Measurements from ENCODE around the gene SIX4.

DNA sequence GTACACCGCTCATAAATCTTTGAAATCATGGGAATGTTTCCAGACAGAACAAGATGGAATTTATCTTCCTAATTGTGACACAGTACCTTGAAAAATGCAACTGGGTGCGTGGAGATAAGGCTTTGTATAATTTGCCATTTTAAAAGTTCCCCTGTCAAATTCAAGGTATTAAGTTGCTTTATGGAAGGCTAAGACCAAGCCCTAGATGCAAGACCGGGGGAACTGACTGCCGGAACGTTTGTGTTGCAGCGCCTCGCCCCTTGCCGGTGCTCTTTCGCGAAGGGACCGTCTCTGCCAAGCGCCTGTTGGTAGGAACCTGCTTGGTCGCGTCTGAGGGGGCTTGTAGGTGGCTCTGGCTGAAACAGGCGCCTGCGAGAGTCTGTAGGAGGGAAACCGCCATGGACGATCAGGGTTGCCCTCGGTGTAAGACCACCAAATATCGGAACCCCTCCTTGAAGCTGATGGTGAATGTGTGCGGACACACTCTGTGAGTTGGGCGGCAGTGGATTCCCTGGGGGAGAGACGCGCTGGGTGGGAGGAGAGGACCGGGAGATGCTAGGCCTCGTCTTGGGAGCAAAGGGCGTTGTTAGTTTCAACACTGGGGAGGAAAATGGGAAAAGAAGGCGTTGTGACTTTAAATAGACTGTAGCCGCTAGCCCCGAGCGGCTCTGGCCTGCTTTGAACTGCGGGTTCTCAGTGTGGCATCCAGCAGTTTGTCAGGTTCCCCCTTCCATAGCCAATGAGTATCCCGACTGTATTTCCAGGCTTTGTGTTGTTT lies 10.5 kb upstream of the SIX4 start, which contains the start of gene MNAT1:
- TF ChIP-seq, protein P1, sequence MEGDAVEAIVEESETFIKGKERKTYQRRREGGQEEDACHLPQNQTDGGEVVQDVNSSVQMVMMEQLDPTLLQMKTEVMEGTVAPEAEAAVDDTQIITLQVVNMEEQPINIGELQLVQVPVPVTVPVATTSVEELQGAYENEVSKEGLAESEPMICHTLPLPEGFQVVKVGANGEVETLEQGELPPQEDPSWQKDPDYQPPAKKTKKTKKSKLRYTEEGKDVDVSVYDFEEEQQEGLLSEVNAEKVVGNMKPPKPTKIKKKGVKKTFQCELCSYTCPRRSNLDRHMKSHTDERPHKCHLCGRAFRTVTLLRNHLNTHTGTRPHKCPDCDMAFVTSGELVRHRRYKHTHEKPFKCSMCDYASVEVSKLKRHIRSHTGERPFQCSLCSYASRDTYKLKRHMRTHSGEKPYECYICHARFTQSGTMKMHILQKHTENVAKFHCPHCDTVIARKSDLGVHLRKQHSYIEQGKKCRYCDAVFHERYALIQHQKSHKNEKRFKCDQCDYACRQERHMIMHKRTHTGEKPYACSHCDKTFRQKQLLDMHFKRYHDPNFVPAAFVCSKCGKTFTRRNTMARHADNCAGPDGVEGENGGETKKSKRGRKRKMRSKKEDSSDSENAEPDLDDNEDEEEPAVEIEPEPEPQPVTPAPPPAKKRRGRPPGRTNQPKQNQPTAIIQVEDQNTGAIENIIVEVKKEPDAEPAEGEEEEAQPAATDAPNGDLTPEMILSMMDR (IDR thresholded peaks at IDR 0.05), result peak in 1 of 6 experiments; percentile 21
- peak; percentile 16 to 51 for TF ChIP-seq POLR2A (IDR thresholded peaks at IDR 0.05)

Measured in adrenal gland (tissue), 5 donors.